Measurements from ENCODE around the gene SLC28A1.
"Not testable (repeated sequence)": the region's sequence is repeated elsewhere in the genome, so short reads cannot be mapped to it uniquely, and the experiment has no call there.

SLC28A1 gene

GRCh38 chr15:84980196-84981053 lies 96.0 kb downstream of the SLC28A1 start:
- Mint-ChIP-seq H3K27ac (peak overlapping the region; percentile 84), H3K9me3 (no peaks in the 10 kb centered on the region), H3K27me3 (peaks cover 16% of the 10 kb centered on the region), H3K4me3 (peak overlapping the region; percentile 97), H3K4me1 (ENCODE audit: low read depth) (peaks cover 22% of the 10 kb centered on the region), H3K36me3 (ENCODE audit: low read depth) (peaks cover 9% of the 10 kb centered on the region)
- intact Hi-C loops (cut with micrococcal nuclease), result loop anchor here (2.0 to 10.0 kb wide), 4 partner anchors 24 to 346 kb away; no protein-coding TSS in a partner anchor

- Mint-ChIP-seq H3K4me3 (peak overlapping the region; percentile 97), H3K27me3 (peaks cover 16% of the 10 kb centered on the region), H3K27ac (peak overlapping the region; percentile 84), H3K9me3 (no peaks in the 10 kb centered on the region), H3K36me3 (ENCODE audit: low read depth) (peaks cover 9% of the 10 kb centered on the region), H3K4me1 (ENCODE audit: low read depth) (peaks cover 28% of the 10 kb centered on the region)
- intact Hi-C loops (cut with micrococcal nuclease), result loop anchor here (2.0 to 10.0 kb wide), 4 partner anchors 24 to 346 kb away; no protein-coding TSS in a partner anchor
Observed at GRCh38 chr15:84981054-84981710, 96.7 kb downstream of the SLC28A1 start.

GRCh38 chr15:84981711-84982300 lies 97.3 kb downstream of the SLC28A1 start, which contains the start of gene PDE8A:
PDE8A (plus strand) TSS chr15:84981856; CDS start chr15:84982163, 307 bp downstream.
- peaks cover 16% of the 10 kb centered on the region for H3K27me3 Mint-ChIP-seq
- H3K36me3 Mint-ChIP-seq (ENCODE audit: low read depth), result peaks cover 9% of the 10 kb centered on the region
- H3K4me1 Mint-ChIP-seq (ENCODE audit: low read depth), result peaks cover 32% of the 10 kb centered on the region
- intact Hi-C loops (cut with micrococcal nuclease), result loop anchor here (2.0 to 10.0 kb wide), 4 partner anchors 23 to 347 kb away; no protein-coding TSS in a partner anchor
- no peaks in the 10 kb centered on the region for H3K9me3 Mint-ChIP-seq
- H3K4me3 Mint-ChIP-seq, result peak within 1 kb of the TSS; percentile 97
- peak within 1 kb of the TSS; percentile 84 for H3K27ac Mint-ChIP-seq

GRCh38 chr15:84982301-84982920 lies 97.9 kb downstream of the SLC28A1 start:
- Mint-ChIP-seq H3K36me3 (ENCODE audit: low read depth) (peaks cover 9% of the 10 kb centered on the region), H3K9me3 (no peaks in the 10 kb centered on the region), H3K27ac (peak overlapping the region; percentile 84), H3K27me3 (peaks cover 13% of the 10 kb centered on the region), H3K4me3 (peak overlapping the region; percentile 97), H3K4me1 (ENCODE audit: low read depth) (peaks cover 32% of the 10 kb centered on the region)
- intact Hi-C loops (cut with micrococcal nuclease), result loop anchor here (5.0 to 10.0 kb wide), 3 partner anchors 35 to 348 kb away; no protein-coding TSS in a partner anchor

GRCh38 chr15:84983294-84983693 lies 98.8 kb downstream of the SLC28A1 start:
- Mint-ChIP-seq H3K4me1 (ENCODE audit: low read depth) (peaks cover 35% of the 10 kb centered on the region), H3K4me3 (peak overlapping the region; percentile 97), H3K27ac (peak overlapping the region; percentile 84), H3K9me3 (no peaks in the 10 kb centered on the region), H3K36me3 (ENCODE audit: low read depth) (peaks cover 9% of the 10 kb centered on the region), H3K27me3 (peaks cover 13% of the 10 kb centered on the region)
- intact Hi-C loops (cut with micrococcal nuclease), result loop anchor here (5.0 to 10.0 kb wide), 3 partner anchors 34 to 348 kb away; no protein-coding TSS in a partner anchor

GRCh38 chr15:84983711-84984110 lies 99.2 kb downstream of the SLC28A1 start:
- Mint-ChIP-seq H3K4me3 (no peak overlapping the region), H3K27me3 (peaks cover 9% of the 10 kb centered on the region), H3K9me3 (no peaks in the 10 kb centered on the region), H3K36me3 (ENCODE audit: low read depth) (peaks cover 9% of the 10 kb centered on the region), H3K4me1 (ENCODE audit: low read depth) (peaks cover 39% of the 10 kb centered on the region), H3K27ac (no peak overlapping the region)
- intact Hi-C loops (cut with micrococcal nuclease), result loop anchor here (5.0 to 10.0 kb wide), 3 partner anchors 34 to 349 kb away; no protein-coding TSS in a partner anchor

DNA sequence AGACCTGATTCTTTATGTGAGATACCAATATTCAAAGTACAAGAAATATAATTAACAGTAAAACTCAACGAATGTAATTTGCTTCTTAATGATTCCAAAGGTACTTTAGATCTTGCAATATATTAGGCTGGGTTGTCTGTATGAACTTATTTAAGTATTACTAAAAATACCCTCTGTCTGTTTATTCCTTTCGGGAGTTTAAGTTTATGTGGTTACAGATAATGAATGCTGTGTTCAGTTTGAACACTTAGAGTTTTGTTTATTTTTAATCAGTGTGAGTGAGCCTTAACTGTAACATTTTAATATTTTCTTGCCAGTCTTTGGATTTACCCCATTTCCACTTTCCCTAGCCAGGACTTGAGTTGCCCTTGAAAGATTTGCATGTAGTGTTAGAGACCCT lies 100.7 kb downstream of the SLC28A1 start:
- no peak overlapping the region for H3K27ac Mint-ChIP-seq
- H3K4me1 Mint-ChIP-seq (ENCODE audit: low read depth), result peaks cover 33% of the 10 kb centered on the region
- peaks cover 7% of the 10 kb centered on the region for H3K36me3 Mint-ChIP-seq (ENCODE audit: low read depth)
- no peaks in the 10 kb centered on the region for H3K27me3 Mint-ChIP-seq
- H3K9me3 Mint-ChIP-seq, result no peaks in the 10 kb centered on the region
- H3K4me3 Mint-ChIP-seq, result no peak overlapping the region
- intact Hi-C loops (cut with micrococcal nuclease), result loop anchor here (10.0 kb wide), 2 partner anchors 60 to 350 kb away; no protein-coding TSS in a partner anchor

DNA sequence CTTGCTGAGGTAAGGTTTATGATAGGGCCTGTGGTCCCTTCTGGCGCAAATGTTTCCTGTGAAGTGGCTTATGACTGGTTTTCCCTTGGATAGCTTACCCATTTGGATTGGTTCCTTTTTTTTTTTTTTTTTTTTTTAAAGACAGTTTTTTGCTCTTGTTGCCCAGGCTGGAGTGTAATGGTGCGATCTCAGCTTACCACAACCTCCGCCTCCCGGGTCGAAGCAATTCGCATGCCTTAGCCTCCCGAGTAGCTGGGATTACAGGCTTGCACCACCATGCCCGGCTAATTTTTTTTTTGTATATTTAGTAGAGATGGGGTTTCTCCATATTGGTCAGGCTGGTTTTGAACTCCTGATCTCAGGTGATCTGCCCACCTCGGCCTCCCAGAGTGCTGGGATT lies 102.9 kb downstream of the SLC28A1 start:
- H3K9me3 Mint-ChIP-seq; H3K27me3 Mint-ChIP-seq; H3K36me3 Mint-ChIP-seq (ENCODE audit: low read depth); H3K4me3 Mint-ChIP-seq; H3K27ac Mint-ChIP-seq: not testable (repeated sequence)
- peaks cover 43% of the 10 kb centered on the region for H3K4me1 Mint-ChIP-seq (ENCODE audit: low read depth)
- intact Hi-C loops (cut with micrococcal nuclease), result loop anchor here (2.0 to 10.0 kb wide), 3 partner anchors 15 to 353 kb away; no protein-coding TSS in a partner anchor

- H3K27ac Mint-ChIP-seq, result no peak overlapping the region
- intact Hi-C loops (cut with micrococcal nuclease), result loop anchor here (2.0 to 10.0 kb wide), 3 partner anchors 15 to 353 kb away; no protein-coding TSS in a partner anchor
- H3K9me3 Mint-ChIP-seq, result no peaks in the 10 kb centered on the region
- no peaks in the 10 kb centered on the region for H3K36me3 Mint-ChIP-seq (ENCODE audit: low read depth)
- no peaks in the 10 kb centered on the region for H3K27me3 Mint-ChIP-seq
- H3K4me1 Mint-ChIP-seq (ENCODE audit: low read depth), result peaks cover 49% of the 10 kb centered on the region
- no peak overlapping the region for H3K4me3 Mint-ChIP-seq
Observed at GRCh38 chr15:84987949-84988624, 103.6 kb downstream of the SLC28A1 start.

DNA sequence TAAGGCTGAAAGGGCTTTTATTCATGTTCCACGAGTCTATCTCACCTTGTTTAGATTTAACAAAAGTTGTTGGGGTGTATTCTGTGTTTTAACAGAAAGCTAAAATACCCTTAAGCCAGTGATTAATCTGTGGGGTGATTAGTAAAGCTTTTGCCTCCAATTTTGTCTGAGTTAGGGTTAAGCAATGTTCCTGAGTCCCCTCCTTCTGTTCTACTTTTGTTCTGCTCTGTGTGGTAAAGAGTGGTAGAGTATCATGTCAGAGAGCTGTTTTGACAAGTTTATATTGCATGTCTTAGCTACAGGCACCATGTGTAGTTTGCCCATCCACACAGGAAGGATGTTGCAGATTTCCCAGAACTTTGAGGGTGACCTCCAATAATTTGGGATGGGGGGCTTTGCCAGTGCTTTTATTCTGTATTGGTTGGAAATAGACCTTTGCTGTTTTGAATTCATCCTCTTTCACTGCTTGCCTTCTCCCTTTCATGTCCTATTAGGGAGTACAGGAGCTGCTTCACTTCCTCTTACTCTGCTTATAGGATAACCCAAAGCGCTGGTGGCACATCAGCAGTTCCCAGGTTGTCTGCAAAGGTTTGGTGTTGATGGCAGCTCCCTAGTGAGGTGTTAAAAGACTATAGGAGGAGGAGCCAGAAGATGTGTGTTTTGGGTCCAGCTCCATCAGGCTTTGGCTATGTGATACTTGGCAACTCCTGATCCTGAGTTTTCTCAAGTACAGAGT lies 104.6 kb downstream of the SLC28A1 start:
- H3K27ac Mint-ChIP-seq, result peak overlapping the region; percentile 41
- H3K27me3 Mint-ChIP-seq, result no peaks in the 10 kb centered on the region
- H3K4me3 Mint-ChIP-seq, result no peak overlapping the region
- H3K4me1 Mint-ChIP-seq (ENCODE audit: low read depth), result peaks cover 53% of the 10 kb centered on the region
- no peaks in the 10 kb centered on the region for H3K9me3 Mint-ChIP-seq
- intact Hi-C loops (cut with micrococcal nuclease), result loop anchor here (10.0 kb wide), 2 partner anchors 56 to 354 kb away; no protein-coding TSS in a partner anchor
- H3K36me3 Mint-ChIP-seq (ENCODE audit: low read depth), result no peaks in the 10 kb centered on the region

- Mint-ChIP-seq H3K9me3 (no peaks in the 10 kb centered on the region), H3K27ac (no peak overlapping the region), H3K4me3 (no peak overlapping the region), H3K36me3 (ENCODE audit: low read depth) (no peaks in the 10 kb centered on the region), H3K4me1 (ENCODE audit: low read depth) (peaks cover 56% of the 10 kb centered on the region), H3K27me3 (no peaks in the 10 kb centered on the region)
- intact Hi-C loops (cut with micrococcal nuclease), result no loop called here
Observed at GRCh38 chr15:84990507-84990906, 106.0 kb downstream of the SLC28A1 start.

DNA sequence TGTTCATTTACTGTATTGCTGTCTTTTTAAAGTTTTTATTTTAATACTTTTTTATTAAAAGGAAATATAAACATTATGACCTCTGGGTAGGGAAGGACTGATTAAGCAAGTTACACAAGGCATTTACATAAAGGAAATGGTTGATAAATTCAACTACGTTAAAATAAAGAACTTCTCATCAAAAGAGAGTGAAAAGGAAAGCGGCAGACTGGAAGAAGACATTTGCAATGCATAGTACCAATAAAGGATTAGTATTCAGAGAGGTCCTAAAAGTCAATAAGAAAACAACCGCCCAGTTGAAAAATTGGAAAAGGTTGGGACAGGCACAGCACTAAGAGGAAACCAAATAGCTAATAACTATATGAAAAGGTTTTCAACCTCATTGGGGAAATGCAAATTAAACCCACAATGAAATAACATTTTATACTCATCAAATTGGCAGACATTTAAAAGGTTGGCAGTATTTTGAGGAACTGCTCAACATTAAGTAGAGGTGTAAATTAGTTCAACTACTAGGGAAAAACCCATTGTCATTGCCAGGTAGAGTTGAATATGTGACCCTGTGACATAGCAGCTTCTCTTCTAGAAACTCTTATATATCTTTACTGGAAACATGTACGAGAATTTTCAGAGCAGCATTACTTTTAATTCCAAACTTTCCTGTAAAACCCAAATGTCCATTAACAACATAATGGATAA lies 106.7 kb downstream of the SLC28A1 start:
- H3K4me3 Mint-ChIP-seq, result no peak overlapping the region
- H3K9me3 Mint-ChIP-seq, result no peaks in the 10 kb centered on the region
- H3K27ac Mint-ChIP-seq, result no peak overlapping the region
- peaks cover 51% of the 10 kb centered on the region for H3K4me1 Mint-ChIP-seq (ENCODE audit: low read depth)
- H3K27me3 Mint-ChIP-seq, result no peaks in the 10 kb centered on the region
- H3K36me3 Mint-ChIP-seq (ENCODE audit: low read depth), result no peaks in the 10 kb centered on the region
- intact Hi-C loops (cut with micrococcal nuclease), result no loop called here

Measured in dendritic cell treated with granulocyte-macrophage colony-stimulating factor and Interleukin-4, amounts not matched to agents 40 ng/mL and 50 ng/mL, for 4 days (primary cell).